IMR-90 (cell line): ENCODE measurements around the gene PTK6. TPM values are rescaled to one million over a fixed set of nuclear protein-coding genes. Genes with fewer than 3 reads are reported as not detected.
"Not testable (repeated sequence)": the region's sequence is repeated elsewhere in the genome, so short reads cannot be mapped to it uniquely, and the experiment has no call there.

ENCODE experiments used
- ATAC-seq: fragments of 200-7000 bp; cut with Tn5 transposase; 2 replicates; pipeline ENCODE4 v1.9.1; 2020; ENCODE audit warnings: low read depth, mild to moderate bottlenecking, moderate library complexity
- BruUV-seq: library from RNA; stranded (reverse); fragments of 400-500 nt; replicated peaks from 2 replicates; lab custom pipeline; 2021; lab: Mats Ljungman, UMichigan
- CTCF ChIA-PET: fragments of 300-600 bp; formaldehyde crosslinking; extraction: SDS; loops from one replicate; lab custom pipeline; 2021; ENCODE audit warnings: antibody characterized with exemption; lab: Yijun Ruan, JAX
- POLR2A ChIA-PET: fragments of 300-600 bp; sonication (Branson Sonifier 250); formaldehyde crosslinking; loops from one replicate; lab custom pipeline; 2022; ENCODE audit warnings: antibody characterized with exemption; ENCODE audit not compliant: unreplicated experiment; lab: Charles Lee
- DNase-seq: peaks from one replicate; pipeline ENCODE4 v3.0.0; 2013
- H2AFZ ChIP-seq: replicated peaks from 2 replicates; pipeline ENCODE3; 2013; ENCODE audit warnings: low read length, mild to moderate bottlenecking; ENCODE audit not compliant: poor library complexity
- H2AK5ac ChIP-seq: 2 replicates; pipeline ENCODE4 v1.6.1; 2013; ENCODE audit warnings: low read depth, low read length, inconsistent platforms
- H2AK9ac ChIP-seq: replicated peaks from 2 replicates; pipeline ENCODE3; 2013; ENCODE audit warnings: mild to moderate bottlenecking, low read depth, low read length, moderate library complexity; ENCODE audit not compliant: poor library complexity
- H2BK120ac ChIP-seq: 2 replicates; pipeline ENCODE4 v1.6.1; 2013; ENCODE audit warnings: low read depth, low read length, inconsistent platforms
- H2BK15ac ChIP-seq: 3 replicates; pipeline ENCODE4 v1.6.1; 2013; ENCODE audit warnings: low read depth, low read length, inconsistent platforms
- H2BK20ac ChIP-seq: 2 replicates; pipeline ENCODE4 v1.6.1; 2013; ENCODE audit warnings: low read depth, mild to moderate bottlenecking, inconsistent platforms, low read length, moderate library complexity
- H2BK5ac ChIP-seq: 2 replicates; pipeline ENCODE4 v1.6.1; 2013; ENCODE audit warnings: mild to moderate bottlenecking, low read depth, low read length, inconsistent platforms; ENCODE audit not compliant: poor library complexity, severe bottlenecking
- H3K14ac ChIP-seq: replicated peaks from 2 replicates; pipeline ENCODE4 v1.6.1; 2013; ENCODE audit warnings: low read depth, low read length, inconsistent platforms
- H3K18ac ChIP-seq: 2 replicates; pipeline ENCODE4 v1.6.1; 2013; ENCODE audit warnings: low read depth, low read length, control low read depth
- H3K23ac ChIP-seq: 2 replicates; pipeline ENCODE4 v1.6.1; 2013; ENCODE audit warnings: low read depth, low read length, inconsistent platforms
- H3K27ac ChIP-seq: 2 replicates; pipeline ENCODE4 v1.5.1; 2013; ENCODE audit warnings: mild to moderate bottlenecking, control low read depth, low read length; ENCODE audit not compliant: insufficient read depth
- H3K27me3 ChIP-seq: 2 replicates; pipeline ENCODE4 v1.6.1; 2013; ENCODE audit warnings: low read length; ENCODE audit not compliant: control insufficient read depth, insufficient read depth
- H3K36me3 ChIP-seq: 2 replicates; pipeline ENCODE4 v1.6.1; 2013; ENCODE audit warnings: low read length, mixed read lengths; ENCODE audit not compliant: control insufficient read depth, insufficient read depth
- H3K4ac ChIP-seq: 2 replicates; pipeline ENCODE4 v1.6.1; 2013; ENCODE audit warnings: low read depth, low read length, inconsistent platforms
- H3K4me1 ChIP-seq: 2 replicates; pipeline ENCODE4 v1.6.1; 2013; ENCODE audit warnings: low read length, mixed read lengths; ENCODE audit not compliant: control insufficient read depth, insufficient read depth
- H3K4me2 ChIP-seq: 2 replicates; pipeline ENCODE4 v1.6.1; 2013; ENCODE audit warnings: low read depth, mild to moderate bottlenecking, control low read depth, low read length, moderate library complexity
- H3K4me3 ChIP-seq: 2 replicates; pipeline ENCODE4 v1.5.1; 2013; ENCODE audit warnings: low read depth, mild to moderate bottlenecking, control low read depth, low read length, moderate library complexity; ENCODE audit not compliant: insufficient read depth
- H3K56ac ChIP-seq: 2 replicates; pipeline ENCODE4 v1.6.1; 2013; ENCODE audit warnings: low read length, inconsistent platforms; ENCODE audit not compliant: insufficient read depth; ENCODE audit errors: extremely low read depth
- H3K79me1 ChIP-seq, 2 experiments: 2 replicates each; pipeline ENCODE4 v1.6.1; 2013; ENCODE audit warnings: low read length in 2 of 2, inconsistent platforms in 1 of 2, low read depth in 1 of 2
- H3K9ac ChIP-seq: 2 replicates; pipeline ENCODE4 v1.6.1; 2013; ENCODE audit warnings: low read depth, low read length, control low read depth
- H3K9me1 ChIP-seq: 2 replicates; pipeline ENCODE4 v1.6.1; 2013; ENCODE audit warnings: low read length, inconsistent platforms; ENCODE audit not compliant: insufficient read depth
- H3K9me3 ChIP-seq: 2 replicates; pipeline ENCODE4 v1.6.1; 2013; ENCODE audit warnings: low read length; ENCODE audit not compliant: control insufficient read depth, insufficient read depth
- H4K20me1 ChIP-seq: 2 replicates; pipeline ENCODE4 v1.6.1; 2013; ENCODE audit warnings: low read length, inconsistent platforms; ENCODE audit not compliant: insufficient read depth
- H4K5ac ChIP-seq: 2 replicates; pipeline ENCODE4 v1.6.1; 2013; ENCODE audit warnings: mild to moderate bottlenecking, low read depth, low read length, control low read depth
- H4K8ac ChIP-seq, 2 experiments: 2 replicates each; pipeline ENCODE4 v1.6.1; 2013; ENCODE audit warnings: low read depth in 2 of 2, low read length in 2 of 2, control low read depth in 1 of 2, inconsistent platforms in 1 of 2
- H4K91ac ChIP-seq: 2 replicates; pipeline ENCODE4 v1.6.1; 2013; ENCODE audit warnings: low read depth, low read length, inconsistent platforms; ENCODE audit not compliant: insufficient read depth
- whole genome bisulfite sequencing, 2 experiments: methylation state at CpG; one replicate each; pipeline versions ENCODE4 v1.1.5 to v1.1.7; 2013; ENCODE audit warnings: missing lambda C conversion rate in 2 of 2; ENCODE audit not compliant: insufficient read length in 1 of 2; ENCODE audit errors: extremely low coverage in 2 of 2; 5-methylcytosine and 5-hydroxymethylcytosine counted together
- dilution Hi-C: fragments of 300-500 bp; cut with HindIII; formaldehyde crosslinking; loops from one replicate; pipeline ENCODE4 v1.14.3; 2018; ENCODE audit warnings: low sequenced_read_pairs; ENCODE audit not compliant: unreplicated experiment
- in situ Hi-C: fragments of 300-500 bp; cut with MboI; formaldehyde crosslinking; loops from 3 replicates; pipeline ENCODE4 v1.14.3; 2019; ENCODE audit warnings: low sequenced_read_pairs, inconsistent platforms, mixed read lengths
- intact Hi-C: fragments of 100-400 bp; cut with micrococcal nuclease; formaldehyde crosslinking; loops from 2 replicates; pipeline ENCODE4 v1.10.0; 2022
- polyA plus RNA-seq, 3 experiments: library from polyadenylated mRNA; depleted of rRNA; stranded (reverse); fragments of >200 nt; gene quantifications; 2 replicates each; pipeline ENCODE4 v1.2.3, GENCODE V29; 2012; ENCODE audit warnings: low replicate concordance in 1 of 3
- total RNA-seq: library from RNA; depleted of rRNA; stranded (reverse); fragments of >200 nt; gene quantifications from 2 replicates; pipeline ENCODE4 v1.2.3, GENCODE V29; 2012

PTK6 gene
- total and polyA plus RNA-seq, 2 of the 4 experiments (the other 2 are of a cell fraction): not detected

DNA sequence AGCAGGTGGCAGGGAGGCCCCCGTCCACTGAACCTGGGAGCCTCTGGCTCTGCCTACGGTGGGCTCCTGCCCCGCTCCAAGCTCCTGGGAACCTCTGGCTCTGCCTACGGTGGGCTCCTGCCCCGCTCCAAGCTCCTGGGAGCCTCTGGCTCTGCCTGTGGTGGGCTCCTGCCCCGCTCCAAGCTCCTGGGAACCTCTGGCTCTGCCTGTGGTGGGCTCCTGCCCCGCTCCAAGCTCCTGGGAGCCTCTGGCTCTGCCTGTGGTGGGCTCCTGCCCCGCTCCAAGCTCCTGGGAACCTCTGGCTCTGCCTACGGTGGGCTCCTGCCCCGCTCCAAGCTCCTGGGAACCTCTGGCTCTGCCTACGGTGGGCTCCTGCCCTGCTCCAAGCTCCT lies 33.9 kb upstream of the PTK6 start:
- no CpG with 5 or more reads among the region's 11 CpGs for WGBS, 2 experiments
- POLR2A ChIA-PET: not testable (repeated sequence)

More for the DNA sequence above, 33.9 kb upstream of the PTK6 start:
- DNase-seq, ATAC-seq, H4K5ac ChIP-seq, H4K91ac ChIP-seq, H3K27me3 ChIP-seq, H2AK5ac ChIP-seq, H2BK120ac ChIP-seq, intact Hi-C loops, H4K8ac ChIP-seq, H3K14ac ChIP-seq, H3K4ac ChIP-seq, H3K9me3 ChIP-seq, H3K56ac ChIP-seq, H2BK5ac ChIP-seq, H3K9ac ChIP-seq, H2AFZ ChIP-seq, H3K4me2 ChIP-seq, H2BK20ac ChIP-seq, CTCF ChIA-PET, H2BK15ac ChIP-seq, H3K9me1 ChIP-seq, H3K23ac ChIP-seq, in situ Hi-C loops, dilution Hi-C loops, H3K4me3 ChIP-seq, BruUV-seq, H3K27ac ChIP-seq, H3K18ac ChIP-seq, H2AK9ac ChIP-seq, H4K20me1 ChIP-seq: not testable (repeated sequence)
- H3K79me1 ChIP-seq: peaks cover 4 to 13% of the 10 kb centered on the region in 2 experiments
- H3K36me3 ChIP-seq: peaks cover 19% of the 10 kb centered on the region
- peaks cover 10% of the 10 kb centered on the region for H3K4me1 ChIP-seq
